ENCODE measurements around the gene ENOX1. TPM values are rescaled to one million over a fixed set of nuclear protein-coding genes. Genes with fewer than 3 reads are reported as not detected.
A peak's percentile ranks its signal among the peaks of the same experiment; 100 is the strongest.
"Not testable (repeated sequence)": the region's sequence is repeated elsewhere in the genome, so short reads cannot be mapped to it uniquely, and the experiment has no call there.

The ENOX1 gene
- total RNA-seq, 1 donor from 2014 or later, result 0.71 TPM

- DNase-seq (ENCODE audit: low read depth), result no peak
- Histone ChIP-seq H3K27me3 (ENCODE audit: control insufficient read depth, insufficient read depth, low read length) (no peaks in the 10 kb centered on the region), H3K36me3 (ENCODE audit: control insufficient read depth, insufficient read depth, low read length) (no peaks in the 10 kb centered on the region), H3K4me3 (ENCODE audit: low read depth, low read length) (no peak overlapping the region)
- no peak for TF ChIP-seq CTCF (IDR thresholded peaks at IDR 0.05; ENCODE audit: insufficient read depth, low read length, poor library complexity, severe bottlenecking)
Observed at GRCh38 chr13:43354153-43354945, 432.4 kb downstream of the ENOX1 start.

- Histone ChIP-seq H3K36me3 (ENCODE audit: control insufficient read depth, insufficient read depth, low read length) (no peaks in the 10 kb centered on the region), H3K27me3 (ENCODE audit: control insufficient read depth, insufficient read depth, low read length) (no peaks in the 10 kb centered on the region), H3K4me3 (ENCODE audit: low read depth, low read length) (no peak overlapping the region)
- no peak for TF ChIP-seq CTCF (IDR thresholded peaks at IDR 0.05; ENCODE audit: insufficient read depth, low read length, poor library complexity, severe bottlenecking)
- DNase-seq (ENCODE audit: low read depth), result no peak
Observed at GRCh38 chr13:43353631-43354030, 433.1 kb downstream of the ENOX1 start.

DNA sequence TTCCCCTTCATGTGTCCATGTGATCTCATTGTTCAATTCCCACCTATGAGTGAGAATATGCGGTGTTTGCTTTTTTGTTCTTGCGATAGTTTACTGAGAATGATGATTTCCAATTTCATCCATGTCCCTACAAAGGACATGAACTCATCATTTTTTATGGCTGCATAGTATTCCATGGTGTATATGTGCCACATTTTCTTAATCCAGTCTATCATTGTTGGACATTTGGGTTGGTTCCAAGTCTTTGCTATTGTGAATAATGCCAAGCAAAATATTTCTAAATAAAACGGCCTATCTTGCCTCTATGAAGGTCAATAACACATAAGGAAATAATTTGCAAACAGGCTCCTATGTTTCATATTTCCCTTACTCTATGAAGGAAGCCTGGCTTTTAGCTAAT, 435.2 kb downstream of the ENOX1 start:
- DNase-seq (ENCODE audit: low read depth); H3K36me3 ChIP-seq (ENCODE audit: control insufficient read depth, insufficient read depth, low read length); H3K4me3 ChIP-seq (ENCODE audit: low read depth, low read length); H3K27me3 ChIP-seq (ENCODE audit: control insufficient read depth, insufficient read depth, low read length): not testable (repeated sequence)

GRCh38 chr13:43348397-43348796, 438.4 kb downstream of the ENOX1 start:
- peak; percentile 48 for DNase-seq (ENCODE audit: low read depth)
- no peak for TF ChIP-seq CTCF (IDR thresholded peaks at IDR 0.05; ENCODE audit: insufficient read depth, low read length, poor library complexity, severe bottlenecking)

GRCh38 chr13:43347877-43348276, 438.9 kb downstream of the ENOX1 start:
- no peak for TF ChIP-seq CTCF (IDR thresholded peaks at IDR 0.05; ENCODE audit: insufficient read depth, low read length, poor library complexity, severe bottlenecking)
- Histone ChIP-seq H3K4me3 (ENCODE audit: low read depth, low read length) (no peak overlapping the region), H3K27me3 (ENCODE audit: control insufficient read depth, insufficient read depth, low read length) (no peaks in the 10 kb centered on the region), H3K36me3 (ENCODE audit: control insufficient read depth, insufficient read depth, low read length) (no peaks in the 10 kb centered on the region)
- no peak for DNase-seq (ENCODE audit: low read depth)

More at GRCh38 chr13:43348397-43348796, 438.4 kb downstream of the ENOX1 start:
- no peak overlapping the region for H3K4me3 ChIP-seq (ENCODE audit: low read depth, low read length)
- no peaks in the 10 kb centered on the region for H3K27me3 ChIP-seq (ENCODE audit: control insufficient read depth, insufficient read depth, low read length)
- no peaks in the 10 kb centered on the region for H3K36me3 ChIP-seq (ENCODE audit: control insufficient read depth, insufficient read depth, low read length)

- Histone ChIP-seq H3K36me3 (ENCODE audit: control insufficient read depth, insufficient read depth, low read length) (no peaks in the 10 kb centered on the region), H3K4me3 (ENCODE audit: low read depth, low read length) (no peak overlapping the region), H3K27me3 (ENCODE audit: control insufficient read depth, insufficient read depth, low read length) (no peaks in the 10 kb centered on the region)
- DNase-seq (ENCODE audit: low read depth), result no peak
- no peak for TF ChIP-seq CTCF (IDR thresholded peaks at IDR 0.05; ENCODE audit: insufficient read depth, low read length, poor library complexity, severe bottlenecking)
Observed at GRCh38 chr13:43346427-43346826, 440.3 kb downstream of the ENOX1 start.

Data from kidney epithelial cell (primary cell).